ENCODE results near the gene ALPL. TPM values are rescaled to one million over a fixed set of nuclear protein-coding genes. Genes with fewer than 3 reads are reported as not detected.
A peak's percentile ranks its signal among the peaks of the same experiment; 100 is the strongest.

Gene ALPL
- total and polyA plus RNA-seq, 10 of the 15 experiments (the other 5 are each of a cell fraction or from before 2014, with no cell fraction given), result 0.07 to 0.59 (median 0.31) TPM; not detected in 2

DNA sequence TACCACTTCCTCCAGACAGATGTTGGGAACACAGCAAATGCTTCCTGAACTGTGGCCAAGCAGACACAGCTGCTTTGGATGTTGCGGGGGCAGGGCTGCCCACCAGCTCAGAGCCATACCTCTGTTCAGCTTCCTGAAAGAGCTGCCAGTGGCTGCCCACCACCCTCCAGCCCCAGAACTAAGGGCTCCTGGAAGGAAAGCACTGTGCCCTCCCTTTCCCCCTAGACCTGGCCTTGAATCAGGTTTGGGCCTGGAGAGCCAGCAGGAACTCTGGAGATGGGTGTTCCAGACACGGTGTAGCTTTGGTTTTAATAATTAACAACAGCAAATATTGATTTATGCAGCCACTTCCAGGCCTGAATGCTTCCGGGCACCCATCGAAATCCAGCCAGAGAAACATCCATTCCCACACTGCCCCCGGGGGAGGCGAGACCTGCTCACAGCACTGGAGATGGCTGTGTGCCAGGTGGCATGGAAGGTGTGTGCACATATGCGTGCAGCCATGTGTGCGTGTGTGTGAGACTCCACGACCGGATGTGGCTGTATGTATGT, 114.3 kb downstream of the ALPL start:
- TF ChIP-seq POU2F2 (IDR thresholded peaks at IDR 0.05; ENCODE audit: borderline replicate concordance, low read depth, low read length) (no peak), YBX1 (IDR thresholded peaks at IDR 0.05) (no peak), MEF2B (IDR thresholded peaks at IDR 0.05; ENCODE audit: partially characterized antibody, poor library complexity, severe bottlenecking) (peak; percentile 22), EZH2 (IDR thresholded peaks at IDR 0.05; ENCODE audit: borderline replicate concordance, control insufficient read depth, low read depth, low read length) (no peak)
- Histone ChIP-seq H3K4me2 (ENCODE audit: control insufficient read depth, insufficient read depth) (no peak overlapping the region), H3K4me1 (ENCODE audit: control insufficient read depth, insufficient read depth, low read length) (no peaks in the 10 kb centered on the region), H3K4me3 (no peak overlapping the region), H3K79me2 (ENCODE audit: control insufficient read depth, insufficient read depth, low read length) (no peaks in the 10 kb centered on the region), H3K36me3 (ENCODE audit: control insufficient read depth in 2 of 2, insufficient read depth in 2 of 2, low read length in 1 of 2) (no peaks in the 10 kb centered on the region), H2AFZ (ENCODE audit: control insufficient read depth, low read depth, low read length) (no peak overlapping the region), H4K20me1 (ENCODE audit: control insufficient read depth, insufficient read depth) (no peaks in the 10 kb centered on the region), H3K27me3 (replicated peaks in 1 of 2; ENCODE audit: control insufficient read depth in 2 of 2, insufficient read depth in 2 of 2, low read length in 1 of 2) (peaks cover 1 to 2% of the 10 kb centered on the region in 2 experiments; a peak in 1 of 4 replicates), H3K27ac (ENCODE audit: control insufficient read depth, insufficient read depth) (no peak overlapping the region), H3K9ac (ENCODE audit: control insufficient read depth, insufficient read depth, low read length) (no peak overlapping the region), H3K9me3 (replicated peaks; ENCODE audit: control insufficient read depth, insufficient read depth, low read length) (no peaks in the 10 kb centered on the region)
- no peak for ATAC-seq
- POLR2A ChIA-PET, result no interaction called here
- 47% methylated on average over 10 of the region's 10 CpGs for WGBS (ENCODE audit: insufficient coverage, insufficient replicate concordance, low lambda C conversion rate, missing lambda C conversion rate)
- FAIRE-seq, result no peak
- RAD21 ChIA-PET (ENCODE audit: unreplicated experiment), result no interaction called here
- BruUV-seq (replicated peaks), result no TSS peak
- no peak for DNase-seq (ENCODE audit: low read depth, low spot score)
- SMC1A ChIA-PET (ENCODE audit: uncharacterized antibody, unreplicated experiment), result no interaction called here
- CTCF ChIA-PET, result interaction anchor here (0.9 to 1.5 kb wide), 2 partner anchors 13 to 36 kb away, joined by 3 to 4 read pairs; no protein-coding TSS in a partner anchor
- intact Hi-C loops (cut with micrococcal nuclease; ENCODE audit: unreplicated experiment) (no loop called here), in situ Hi-C loops (cut with MboI) (no loop called here)

DNA sequence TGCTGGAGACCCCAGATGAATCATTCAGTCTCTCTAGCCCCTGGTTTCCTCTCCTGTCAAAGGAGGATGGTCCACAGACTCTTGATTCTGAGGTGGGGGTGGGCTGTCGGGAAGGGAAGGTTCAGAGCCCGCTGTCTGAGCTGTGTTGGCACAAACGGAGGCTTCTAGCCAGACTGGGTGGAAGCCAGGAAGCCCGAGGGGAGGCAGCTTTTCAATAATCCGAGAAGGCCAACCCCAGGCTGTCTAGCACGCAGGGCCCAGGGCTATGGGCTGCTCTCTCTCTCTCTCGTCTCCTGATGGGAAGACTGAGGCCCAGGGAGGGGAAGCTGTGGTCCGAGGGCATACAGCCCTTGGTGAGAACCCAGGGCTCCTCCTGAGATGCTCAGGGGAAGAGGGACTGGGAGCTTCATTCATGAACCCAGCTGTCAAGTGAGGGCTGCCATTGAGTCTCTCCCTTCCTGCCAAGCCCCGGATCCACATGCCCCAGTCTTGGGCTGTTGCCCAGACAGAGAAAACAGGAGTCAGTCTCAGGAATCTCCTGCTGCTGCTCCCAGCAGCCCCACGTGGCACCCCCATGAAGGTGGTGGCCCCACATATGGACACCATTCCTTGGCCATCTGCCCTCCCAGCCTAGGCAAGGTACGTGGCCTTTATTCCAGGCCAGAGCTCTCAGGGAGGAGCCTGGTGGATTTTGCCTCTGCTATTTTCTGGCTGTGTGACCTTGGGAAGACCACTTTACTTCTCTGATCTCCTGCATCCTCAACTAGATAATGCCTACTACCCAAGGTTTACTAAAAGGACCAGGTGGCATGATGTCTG, 115.6 kb downstream of the ALPL start:
- no peak overlapping the region for H2AFZ ChIP-seq (ENCODE audit: control insufficient read depth, low read depth, low read length)
- ChIA-PET CTCF (interaction anchor here (0.6 to 0.8 kb wide), 2 partner anchors 28 to 29 kb away, joined by 3 read pairs; no protein-coding TSS in a partner anchor), POLR2A (no interaction called here), RAD21 (ENCODE audit: unreplicated experiment) (interaction anchor here (0.6 kb wide), 1 partner anchor 101 kb away, joined by 4 read pairs; no protein-coding TSS in a partner anchor), SMC1A (ENCODE audit: uncharacterized antibody, unreplicated experiment) (no interaction called here)
- ATAC-seq (no peak), DNase-seq (ENCODE audit: low read depth, low spot score) (no peak), FAIRE-seq (no peak)
- H3K4me3 ChIP-seq, result no peak overlapping the region
- no peak overlapping the region for H3K9ac ChIP-seq (ENCODE audit: control insufficient read depth, insufficient read depth, low read length)
- no peaks in the 10 kb centered on the region for H3K79me2 ChIP-seq (ENCODE audit: control insufficient read depth, insufficient read depth, low read length)
- peaks cover 1 to 2% of the 10 kb centered on the region in 2 experiments; a peak in 2 of 4 replicates for H3K27me3 ChIP-seq (replicated peaks in 1 of 2; ENCODE audit: control insufficient read depth in 2 of 2, insufficient read depth in 2 of 2, low read length in 1 of 2)
- 22% methylated on average over 11 of the region's 11 CpGs for WGBS (ENCODE audit: insufficient coverage, insufficient replicate concordance, low lambda C conversion rate, missing lambda C conversion rate)
- in situ Hi-C loops (cut with MboI) (no loop called here), intact Hi-C loops (cut with micrococcal nuclease; ENCODE audit: unreplicated experiment) (no loop called here)
- H4K20me1 ChIP-seq (ENCODE audit: control insufficient read depth, insufficient read depth), result no peaks in the 10 kb centered on the region
- H3K36me3 ChIP-seq (ENCODE audit: control insufficient read depth in 2 of 2, insufficient read depth in 2 of 2, low read length in 1 of 2), result no peaks in the 10 kb centered on the region
- no peak overlapping the region for H3K4me2 ChIP-seq (ENCODE audit: control insufficient read depth, insufficient read depth)
- no peaks in the 10 kb centered on the region for H3K4me1 ChIP-seq (ENCODE audit: control insufficient read depth, insufficient read depth, low read length)
- H3K27ac ChIP-seq (ENCODE audit: control insufficient read depth, insufficient read depth), result no peak overlapping the region
- H3K9me3 ChIP-seq (replicated peaks; ENCODE audit: control insufficient read depth, insufficient read depth, low read length), result no peaks in the 10 kb centered on the region
- no TSS peak for BruUV-seq (replicated peaks)
- TF ChIP-seq USF1 (IDR thresholded peaks at IDR 0.05; ENCODE audit: borderline replicate concordance, extremely low read length, insufficient read depth, low read depth, low read length), result no peak
- TF ChIP-seq, protein P1, sequence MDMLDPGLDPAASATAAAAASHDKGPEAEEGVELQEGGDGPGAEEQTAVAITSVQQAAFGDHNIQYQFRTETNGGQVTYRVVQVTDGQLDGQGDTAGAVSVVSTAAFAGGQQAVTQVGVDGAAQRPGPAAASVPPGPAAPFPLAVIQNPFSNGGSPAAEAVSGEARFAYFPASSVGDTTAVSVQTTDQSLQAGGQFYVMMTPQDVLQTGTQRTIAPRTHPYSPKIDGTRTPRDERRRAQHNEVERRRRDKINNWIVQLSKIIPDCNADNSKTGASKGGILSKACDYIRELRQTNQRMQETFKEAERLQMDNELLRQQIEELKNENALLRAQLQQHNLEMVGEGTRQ (IDR thresholded peaks at IDR 0.05; ENCODE audit: borderline replicate concordance, low read depth, low read length), result no peak
- TF ChIP-seq SREBF1 (IDR thresholded peaks at IDR 0.05; ENCODE audit: low read length), result no peak
- no peak for TF ChIP-seq CHD2 (IDR thresholded peaks at IDR 0.05; ENCODE audit: borderline replicate concordance, low read depth, low read length)
- TF ChIP-seq NR2C2 (IDR thresholded peaks at IDR 0.05; ENCODE audit: borderline replicate concordance, control insufficient read depth, insufficient read length, low read depth), result no peak
- TF ChIP-seq IRF4 (IDR thresholded peaks at IDR 0.05; ENCODE audit: low read depth, low read length), result no peak

All from GM12878 (cell line).